CD14-positive monocyte (primary cell): Measurements from ENCODE around the gene OSBP2. TPM values are rescaled to one million over a fixed set of nuclear protein-coding genes. Genes with fewer than 3 reads are reported as not detected.

ENCODE experiments used
- DNase-seq, 3 donors: peaks; one replicate each; pipeline ENCODE4 v3.0.0-alpha.2; 2011 to 2022
- H2AFZ ChIP-seq: 2 replicates; pipeline ENCODE4 v1.6.0; 2012; ENCODE audit warnings: mild to moderate bottlenecking, low read depth, low read length, inconsistent platforms; ENCODE audit not compliant: insufficient read depth, poor library complexity, severe bottlenecking
- H3K27ac ChIP-seq, 2 donors: 1 replicate in 1 of 2; 2 replicates in 1 of 2; pipeline ENCODE4 v1.5.1; 2012 to 2013; ENCODE audit warnings: low read length in 2 of 2, control low read depth in 1 of 2, inconsistent platforms in 1 of 2, low read depth in 1 of 2, mild to moderate bottlenecking in 1 of 2
- H3K27me3 ChIP-seq, 2 donors: one replicate each; pipeline versions ENCODE4 v1.6.0 to v1.6.1; 2011 to 2013; ENCODE audit warnings: low read length in 2 of 2; ENCODE audit not compliant: control insufficient read depth in 2 of 2, insufficient read depth in 2 of 2
- H3K36me3 ChIP-seq, 2 donors: replicated peaks in 1 of 2; 1 replicate in 1 of 2; 2 replicates in 1 of 2; pipeline versions ENCODE4 v1.5.1 to v1.6.1; 2012 to 2013; ENCODE audit warnings: low read length in 2 of 2, control low read depth in 1 of 2, inconsistent platforms in 1 of 2, mild to moderate bottlenecking in 1 of 2; ENCODE audit not compliant: insufficient read depth in 2 of 2, control insufficient read depth in 1 of 2
- H3K4me1 ChIP-seq, 2 donors: 1 replicate in 1 of 2; 2 replicates in 1 of 2; pipeline versions ENCODE4 v1.5.1 to v1.6.1; 2012 to 2013; ENCODE audit warnings: low read length in 2 of 2, control low read depth in 1 of 2, inconsistent platforms in 1 of 2, mild to moderate bottlenecking in 1 of 2, moderate library complexity in 1 of 2; ENCODE audit not compliant: insufficient read depth in 2 of 2, control insufficient read depth in 1 of 2
- H3K4me2 ChIP-seq: replicated peaks from 2 replicates; pipeline ENCODE3; 2012; ENCODE audit warnings: low read length, moderate library complexity, mild to moderate bottlenecking; ENCODE audit not compliant: poor library complexity, severe bottlenecking; ENCODE audit errors: extremely low read depth
- H3K4me3 ChIP-seq, 3 experiments: fragments of 200-600 bp in 1 of 3; sonication (generic) in 1 of 3; replicated peaks in 1 of 3; 1 replicate in 2 of 3; 2 replicates in 1 of 3; pipeline ENCODE4 v1.5.1; 2011 to 2013; ENCODE audit warnings: low read length in 3 of 3, mild to moderate bottlenecking in 3 of 3, control low read depth in 2 of 3, low read depth in 2 of 3, inconsistent platforms in 1 of 3, moderate library complexity in 1 of 3
- H3K79me2 ChIP-seq: 2 replicates; pipeline ENCODE4 v1.6.0; 2012; ENCODE audit warnings: mild to moderate bottlenecking, control low read depth, inconsistent platforms, low read length, moderate library complexity; ENCODE audit not compliant: insufficient read depth
- H3K9ac ChIP-seq: 2 replicates; pipeline ENCODE4 v1.6.0; 2017; ENCODE audit warnings: low read length, mild to moderate bottlenecking; ENCODE audit not compliant: insufficient read depth, poor library complexity, severe bottlenecking
- H3K9me3 ChIP-seq, 2 donors: replicated peaks in 1 of 2; 1 replicate in 1 of 2; 2 replicates in 1 of 2; pipeline versions ENCODE4 v1.5.1 to v1.6.1; 2012 to 2013; ENCODE audit warnings: low read length in 2 of 2, control low read depth in 1 of 2; ENCODE audit not compliant: control insufficient read depth in 1 of 2, insufficient read depth in 1 of 2
- H4K20me1 ChIP-seq: 2 replicates; pipeline ENCODE4 v1.6.0; 2012; ENCODE audit warnings: mild to moderate bottlenecking, low read length, control low read depth, moderate library complexity; ENCODE audit not compliant: insufficient read depth
- H3K27ac Mint-ChIP-seq, 7 donors: one replicate each; pipeline ENCODE4 v1.8.0; 2020; ENCODE audit warnings: mild to moderate bottlenecking in 7 of 7, mixed read lengths in 7 of 7, moderate library complexity in 6 of 7, inconsistent platforms in 2 of 7
- H3K27me3 Mint-ChIP-seq, 3 donors: one replicate each; pipeline ENCODE4 v1.8.0; 2021 to 2022; ENCODE audit warnings: low read depth in 3 of 3, mild to moderate bottlenecking in 3 of 3, mixed read lengths in 3 of 3, moderate library complexity in 3 of 3, inconsistent platforms in 1 of 3
- H3K36me3 Mint-ChIP-seq, 2 donors: one replicate each; pipeline ENCODE4 v1.8.0; 2020; ENCODE audit warnings: mixed read lengths in 2 of 2, inconsistent platforms in 1 of 2, mild to moderate bottlenecking in 1 of 2
- H3K4me1 Mint-ChIP-seq: one replicate; pipeline ENCODE4 v1.8.0; 2020; ENCODE audit warnings: mild to moderate bottlenecking, mixed read lengths
- H3K4me3 Mint-ChIP-seq, 2 donors: one replicate each; pipeline ENCODE4 v1.8.0; 2020; ENCODE audit warnings: mild to moderate bottlenecking in 2 of 2, mixed read lengths in 2 of 2, moderate library complexity in 1 of 2
- H3K9me3 Mint-ChIP-seq, 7 donors: one replicate each; pipeline ENCODE4 v1.8.0; 2020 to 2022; ENCODE audit warnings: mixed read lengths in 7 of 7, mild to moderate bottlenecking in 6 of 7, moderate library complexity in 6 of 7, inconsistent platforms in 2 of 7
- WGBS: methylation state at CpG from one replicate; pipeline ENCODE4 v1.1.5; 2013; ENCODE audit warnings: missing lambda C conversion rate; ENCODE audit not compliant: insufficient coverage; 5-methylcytosine and 5-hydroxymethylcytosine counted together
- intact Hi-C, 2 donors: fragments of 100-400 bp; cut with micrococcal nuclease; formaldehyde crosslinking; loops; one replicate each; pipeline versions ENCODE4 v1.15.0 to v1.15.1; 2023
- polyA plus RNA-seq, 3 donors: library from polyadenylated mRNA; depleted of rRNA in 1 of 3; unstranded in 2 of 3; stranded (reverse) in 1 of 3; fragments of 300-500 nt in 2 of 3; fragments of >200 nt in 1 of 3; fragmentation: Illumina TruSeq in 2 of 3; gene quantifications; 1 replicate in 2 of 3; 2 replicates in 1 of 3; pipeline ENCODE4 v1.2.3, GENCODE V29; 2012 to 2021
- TF ChIP-seq, protein P1 (sequence below): fragments of 200-600 bp; IDR thresholded peaks from one replicate; pipeline ENCODE4 v1.8.0; 2022; ENCODE audit warnings: antibody characterized with exemption, mild to moderate bottlenecking

Gene OSBP2
- polyA plus RNA-seq, 3 donors, result 0.21 to 0.54 TPM; not detected in 1

DNA sequence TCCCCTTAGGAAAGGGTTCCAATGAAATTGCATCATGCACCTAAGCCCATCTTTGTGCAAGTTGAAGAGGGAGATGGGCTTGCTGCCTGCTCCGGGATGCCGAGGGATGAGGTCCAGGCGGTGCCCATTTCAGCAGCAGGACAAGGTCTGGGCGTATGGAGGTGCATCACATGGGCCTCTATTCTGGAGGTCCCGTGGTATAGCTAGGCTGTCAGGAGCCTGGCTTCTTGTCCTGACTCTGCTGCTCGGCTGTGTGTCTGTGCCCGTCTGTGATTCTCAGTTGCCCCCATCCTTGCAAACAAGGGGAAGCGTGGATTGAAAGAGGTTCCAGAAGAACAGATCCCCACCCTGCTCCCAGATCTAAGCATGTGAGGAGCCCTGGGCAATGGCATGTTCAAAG, 130.0 kb downstream of the OSBP2 start:
- WGBS, result 80% methylated on average over 7 of the region's 8 CpGs
- TF ChIP-seq, protein P1, sequence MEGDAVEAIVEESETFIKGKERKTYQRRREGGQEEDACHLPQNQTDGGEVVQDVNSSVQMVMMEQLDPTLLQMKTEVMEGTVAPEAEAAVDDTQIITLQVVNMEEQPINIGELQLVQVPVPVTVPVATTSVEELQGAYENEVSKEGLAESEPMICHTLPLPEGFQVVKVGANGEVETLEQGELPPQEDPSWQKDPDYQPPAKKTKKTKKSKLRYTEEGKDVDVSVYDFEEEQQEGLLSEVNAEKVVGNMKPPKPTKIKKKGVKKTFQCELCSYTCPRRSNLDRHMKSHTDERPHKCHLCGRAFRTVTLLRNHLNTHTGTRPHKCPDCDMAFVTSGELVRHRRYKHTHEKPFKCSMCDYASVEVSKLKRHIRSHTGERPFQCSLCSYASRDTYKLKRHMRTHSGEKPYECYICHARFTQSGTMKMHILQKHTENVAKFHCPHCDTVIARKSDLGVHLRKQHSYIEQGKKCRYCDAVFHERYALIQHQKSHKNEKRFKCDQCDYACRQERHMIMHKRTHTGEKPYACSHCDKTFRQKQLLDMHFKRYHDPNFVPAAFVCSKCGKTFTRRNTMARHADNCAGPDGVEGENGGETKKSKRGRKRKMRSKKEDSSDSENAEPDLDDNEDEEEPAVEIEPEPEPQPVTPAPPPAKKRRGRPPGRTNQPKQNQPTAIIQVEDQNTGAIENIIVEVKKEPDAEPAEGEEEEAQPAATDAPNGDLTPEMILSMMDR, result no peak
- no peak for DNase-seq
- Mint-ChIP-seq H3K27ac (no peak overlapping the region), H3K9me3 (peaks cover 0 to 2% (median 0%) of the 10 kb centered on the region in 7 donors), H3K4me3 (peak overlapping the region in 1 of 2 donors; percentile 62), H3K4me1 (no peaks in the 10 kb centered on the region), H3K27me3 (peaks cover 50 to 52% (median 51%) of the 10 kb centered on the region in 3 donors), H3K36me3 (no peaks in the 10 kb centered on the region)
- Histone ChIP-seq H3K9me3 (no peaks in the 10 kb centered on the region), H2AFZ (no peak overlapping the region), H3K4me3 (no peak overlapping the region), H3K27me3 (peaks cover 29 to 45% of the 10 kb centered on the region in 2 donors), H3K9ac (no peak overlapping the region), H3K4me2 (no peak overlapping the region), H3K4me1 (peaks cover 0 to 8% of the 10 kb centered on the region in 2 donors), H3K36me3 (no peaks in the 10 kb centered on the region), H4K20me1 (no peaks in the 10 kb centered on the region), H3K27ac (no peak overlapping the region), H3K79me2 (no peaks in the 10 kb centered on the region)
- intact Hi-C loops, result no loop called here

DNA sequence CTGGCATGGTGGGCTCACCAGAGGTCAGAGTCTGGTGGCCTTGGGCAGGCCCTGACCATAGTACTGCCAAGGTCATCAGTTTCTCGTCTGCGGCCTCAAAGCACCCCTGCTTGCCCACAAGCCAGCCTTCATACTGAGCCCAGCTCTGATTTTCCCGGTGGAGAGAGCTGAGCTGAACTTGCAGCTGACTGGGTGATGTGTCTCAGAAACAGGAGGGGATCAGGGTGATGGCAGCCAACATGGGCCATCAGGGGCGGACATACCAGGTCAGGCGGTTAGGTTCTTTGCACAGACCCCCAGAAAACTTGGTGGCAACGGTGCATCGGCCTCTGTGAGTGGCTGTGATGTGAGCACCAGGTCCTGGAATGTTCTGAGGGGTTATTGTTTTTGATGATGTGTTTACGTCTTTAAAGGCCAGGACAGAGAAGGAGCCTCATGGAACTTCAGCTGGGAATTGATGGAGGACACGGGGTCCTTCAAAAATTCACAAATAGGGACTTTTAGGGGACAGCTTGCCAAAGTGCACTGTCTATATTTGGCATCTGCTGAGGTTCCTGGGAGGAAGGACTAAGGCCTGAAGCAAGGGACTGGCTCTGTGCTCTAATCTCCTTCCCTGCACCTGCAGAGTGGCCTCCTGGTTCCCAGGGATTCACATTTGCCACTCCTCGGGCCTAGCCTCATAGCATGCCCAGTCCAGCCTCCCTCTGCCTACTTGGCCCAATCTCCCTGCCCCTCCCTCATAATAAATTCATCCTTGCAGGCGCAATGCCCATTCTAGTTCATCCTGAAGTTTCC, 131.2 kb downstream of the OSBP2 start:
- peaks cover 0 to 2% (median 0%) of the 10 kb centered on the region in 7 donors for H3K9me3 Mint-ChIP-seq
- Histone ChIP-seq H3K9me3 (no peaks in the 10 kb centered on the region), H3K27ac (no peak overlapping the region), H3K9ac (no peak overlapping the region), H3K4me1 (peaks cover 0 to 8% of the 10 kb centered on the region in 2 donors), H4K20me1 (no peaks in the 10 kb centered on the region), H2AFZ (no peak overlapping the region), H3K4me2 (no peak overlapping the region), H3K79me2 (no peaks in the 10 kb centered on the region), H3K4me3 (no peak overlapping the region), H3K27me3 (peaks cover 25 to 38% of the 10 kb centered on the region in 2 donors), H3K36me3 (no peaks in the 10 kb centered on the region)
- H3K27ac Mint-ChIP-seq, result no peak overlapping the region
- H3K4me3 Mint-ChIP-seq, result no peak overlapping the region
- no peak for DNase-seq
- H3K36me3 Mint-ChIP-seq, result no peaks in the 10 kb centered on the region
- TF ChIP-seq, protein P1, result no peak
- peaks cover 42 to 46% (median 44%) of the 10 kb centered on the region in 3 donors for H3K27me3 Mint-ChIP-seq
- no peaks in the 10 kb centered on the region for H3K4me1 Mint-ChIP-seq
- 91% methylated on average over 8 of the region's 11 CpGs for WGBS
- intact Hi-C loops, result no loop called here
